Stimulated activated CD4-positive, alpha-beta T cell treated with anti-CD3 and anti-CD28 coated beads, Interleukin-1b, Interleukin-23, amount 100 ng/mL, for 1 hour (primary cell): ENCODE measurements around the gene STARD7.
"Not testable (repeated sequence)": the region's sequence is repeated elsewhere in the genome, so short reads cannot be mapped to it uniquely, and the experiment has no call there.

Experiments used
- DNase-seq, 2 donors: peaks; one replicate each; pipeline ENCODE4 v3.0.0-alpha.2; 2020; ENCODE audit warnings: low read depth in 2 of 2

The STARD7 gene

DNA sequence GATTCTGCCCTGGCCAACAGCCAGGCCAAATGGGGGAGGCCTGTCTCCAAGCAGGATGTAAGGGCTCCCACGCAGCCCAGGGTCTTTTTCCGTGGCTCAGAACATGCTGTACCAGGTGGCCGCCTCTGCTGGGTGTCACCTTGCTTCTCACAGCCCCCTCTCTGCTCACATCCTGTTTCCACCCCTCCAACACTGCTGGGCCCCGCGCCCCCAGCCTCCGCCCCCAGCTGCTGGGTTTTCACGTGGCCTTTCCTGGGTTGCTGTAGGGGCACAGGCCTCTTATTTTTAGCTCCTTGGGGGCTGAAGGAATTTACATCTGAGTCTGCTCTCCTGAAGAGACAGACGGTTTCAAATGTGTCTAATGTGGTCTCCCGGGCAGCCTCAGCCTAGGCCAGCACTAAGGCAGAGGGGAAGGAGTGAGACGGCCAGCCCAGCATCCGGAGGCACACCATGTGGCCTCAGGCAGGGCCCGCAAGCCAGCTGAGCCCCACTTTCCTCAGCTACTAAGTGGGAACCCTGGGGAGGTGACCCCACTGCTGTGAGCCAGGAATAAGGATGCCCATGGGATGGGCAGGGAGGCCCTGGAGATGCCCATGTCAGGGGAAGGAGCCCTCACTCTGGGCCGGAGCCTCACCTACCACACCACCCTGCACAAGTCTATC, 44.7 kb downstream of the STARD7 start:
- DNase-seq: peak in 1 of 2 donors; percentile 76

DNA sequence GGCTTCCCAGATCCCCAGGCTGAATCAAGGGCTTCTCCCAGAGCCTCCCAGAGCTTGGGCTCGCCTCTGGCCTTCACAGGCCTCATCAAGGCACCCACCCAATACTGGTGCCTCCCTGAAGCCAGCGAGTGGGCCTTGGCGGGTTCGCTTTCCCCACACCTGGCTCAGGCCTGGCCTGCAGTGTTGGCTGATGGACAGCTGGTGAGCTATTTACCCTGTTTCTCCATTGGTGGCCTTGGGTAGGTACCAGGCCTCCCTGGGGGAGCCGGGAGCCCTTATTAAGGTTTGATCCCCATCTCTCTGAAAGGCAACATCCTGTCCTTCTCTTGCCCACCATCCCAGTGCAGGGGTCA, 45.2 kb downstream of the STARD7 start:
- no peak for DNase-seq

DNA sequence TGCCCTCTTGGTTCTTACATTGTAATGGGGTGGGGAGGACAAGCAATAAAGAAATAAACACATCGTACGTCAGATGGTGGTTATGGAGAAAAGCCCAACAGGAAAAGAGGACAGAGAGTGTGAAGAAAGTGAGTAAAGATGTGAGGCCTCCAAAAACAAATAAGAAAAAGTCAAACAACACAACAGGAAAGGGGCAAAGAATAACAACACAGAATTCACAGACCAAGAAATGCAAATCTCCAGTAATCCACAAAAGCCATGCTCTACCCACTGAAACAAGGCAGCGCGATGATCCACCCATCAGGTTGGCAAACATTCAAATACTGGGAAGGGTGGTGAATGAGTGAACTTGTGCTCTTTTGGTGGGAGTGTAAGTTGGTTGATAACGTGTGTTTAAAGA, 46.7 kb downstream of the STARD7 start:
- no peak for DNase-seq

DNA sequence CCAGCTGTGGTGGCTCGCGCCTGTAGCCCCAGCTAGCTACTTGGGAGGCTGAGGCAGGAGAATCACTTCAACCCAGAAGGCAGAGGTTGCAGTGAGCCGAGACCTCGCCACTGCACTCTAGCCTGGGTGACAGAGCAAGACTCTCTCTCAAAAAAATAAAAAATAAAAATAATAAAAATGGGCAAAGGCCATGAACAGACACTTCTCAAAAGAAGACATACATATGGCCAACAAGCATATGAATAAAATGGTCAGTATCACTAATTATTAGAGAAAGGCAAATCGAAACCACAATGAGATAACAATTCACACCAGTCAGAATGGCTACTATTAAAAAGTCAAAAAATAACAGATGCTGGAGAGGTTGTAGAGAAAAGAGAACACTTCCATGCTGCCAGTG, 48.3 kb downstream of the STARD7 start:
- not testable (repeated sequence) for DNase-seq

DNA sequence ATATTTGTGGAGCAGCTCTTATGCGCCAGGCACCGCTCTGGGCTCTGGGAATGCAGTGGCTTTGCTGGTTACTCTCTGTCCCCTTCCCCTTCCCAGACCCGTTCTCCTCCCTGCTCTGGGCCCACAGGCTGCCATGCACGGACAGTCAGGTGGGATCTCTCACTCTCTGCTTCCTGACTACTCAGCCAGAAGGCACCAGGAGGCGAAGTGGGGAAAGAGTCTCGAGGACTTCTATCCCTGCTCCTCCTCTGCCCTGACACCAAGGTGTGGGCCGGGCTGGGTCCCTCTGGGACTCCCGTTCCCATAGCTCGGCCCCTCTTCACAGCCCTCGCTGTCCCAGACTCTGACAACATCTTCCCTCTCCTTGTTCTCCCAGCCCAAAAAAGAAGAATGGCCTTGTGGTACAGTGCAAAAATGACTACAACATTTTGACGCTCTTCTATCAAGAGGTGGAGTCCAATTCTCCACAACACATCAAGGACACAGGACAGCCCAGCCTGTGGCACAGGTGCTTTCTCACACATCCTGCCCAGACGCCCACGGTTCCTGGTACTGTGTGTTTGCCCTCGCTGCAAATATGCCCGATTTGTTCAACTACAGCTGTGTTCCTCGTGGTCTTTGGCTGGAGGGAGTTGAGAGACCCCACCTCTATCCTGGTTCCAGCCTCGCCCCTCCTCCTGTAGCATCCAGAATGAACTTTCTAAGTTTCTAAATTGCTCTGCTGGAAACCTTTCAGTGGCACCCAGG, 49.4 kb downstream of the STARD7 start:
- no peak for DNase-seq

DNA sequence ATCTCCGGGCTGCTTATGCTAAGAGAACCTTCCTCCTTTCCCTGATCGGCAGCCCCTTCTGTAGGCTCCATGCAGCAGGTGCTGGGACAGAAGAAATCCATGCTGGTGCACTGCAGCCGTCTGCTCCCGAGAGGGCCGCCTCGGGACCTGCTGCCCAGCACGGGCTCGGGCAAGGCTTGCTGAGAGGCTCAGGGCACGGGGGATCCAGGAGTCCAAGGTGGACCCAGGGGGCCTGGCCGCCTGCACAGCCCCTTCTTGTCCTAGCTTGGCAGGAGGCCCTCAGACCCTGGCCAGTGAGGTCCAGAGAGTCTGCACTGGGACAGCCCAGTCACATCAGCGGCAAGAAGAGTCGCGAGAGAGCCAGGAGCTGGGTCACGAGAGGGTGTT, 50.1 kb downstream of the STARD7 start:
- no peak for DNase-seq

DNA sequence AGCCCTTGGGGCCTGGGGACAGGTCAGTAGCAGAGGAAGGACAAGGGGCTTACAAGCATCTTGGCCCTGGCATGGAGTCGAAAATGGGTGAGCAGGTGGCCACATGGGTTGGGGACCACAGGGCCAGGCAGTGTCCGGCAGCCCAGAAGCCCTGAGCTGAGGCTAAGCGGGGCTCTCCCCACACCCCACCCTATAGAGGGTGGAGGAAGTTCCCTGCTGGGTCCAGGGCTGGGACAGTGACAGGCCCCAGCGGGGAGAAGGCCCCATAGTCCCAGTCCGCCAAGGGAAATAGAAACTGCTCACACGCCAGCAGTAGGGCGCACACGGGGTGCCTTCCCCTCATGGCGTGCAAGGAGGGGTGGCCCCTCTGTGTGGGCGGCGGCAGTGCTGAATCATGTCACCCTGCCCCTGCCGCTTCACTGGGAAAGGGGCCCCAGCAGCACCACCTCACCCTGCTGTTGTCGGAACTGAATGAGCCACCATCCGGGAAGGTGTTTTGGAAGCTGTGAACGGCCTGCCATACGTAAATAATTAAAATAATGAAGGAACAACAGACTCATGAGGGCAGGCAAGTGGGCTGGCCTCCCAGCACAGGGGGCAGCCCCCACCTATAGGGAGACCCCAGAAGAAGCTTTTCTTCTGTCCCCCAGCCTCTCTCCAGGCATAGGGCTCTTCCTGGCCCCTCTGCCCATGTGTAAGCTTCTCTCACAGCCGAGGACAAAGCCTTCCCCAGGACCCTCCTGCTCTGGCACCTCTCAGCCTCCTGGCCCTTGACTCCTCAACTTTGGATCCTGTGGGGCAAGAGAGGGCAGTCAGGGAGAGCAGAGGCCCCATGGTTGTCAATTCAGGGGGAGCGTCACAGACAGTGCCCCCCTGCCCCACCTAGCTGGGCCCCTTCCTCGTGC, 50.7 kb downstream of the STARD7 start:
- peak; percentile 60 to 92 for DNase-seq

DNA sequence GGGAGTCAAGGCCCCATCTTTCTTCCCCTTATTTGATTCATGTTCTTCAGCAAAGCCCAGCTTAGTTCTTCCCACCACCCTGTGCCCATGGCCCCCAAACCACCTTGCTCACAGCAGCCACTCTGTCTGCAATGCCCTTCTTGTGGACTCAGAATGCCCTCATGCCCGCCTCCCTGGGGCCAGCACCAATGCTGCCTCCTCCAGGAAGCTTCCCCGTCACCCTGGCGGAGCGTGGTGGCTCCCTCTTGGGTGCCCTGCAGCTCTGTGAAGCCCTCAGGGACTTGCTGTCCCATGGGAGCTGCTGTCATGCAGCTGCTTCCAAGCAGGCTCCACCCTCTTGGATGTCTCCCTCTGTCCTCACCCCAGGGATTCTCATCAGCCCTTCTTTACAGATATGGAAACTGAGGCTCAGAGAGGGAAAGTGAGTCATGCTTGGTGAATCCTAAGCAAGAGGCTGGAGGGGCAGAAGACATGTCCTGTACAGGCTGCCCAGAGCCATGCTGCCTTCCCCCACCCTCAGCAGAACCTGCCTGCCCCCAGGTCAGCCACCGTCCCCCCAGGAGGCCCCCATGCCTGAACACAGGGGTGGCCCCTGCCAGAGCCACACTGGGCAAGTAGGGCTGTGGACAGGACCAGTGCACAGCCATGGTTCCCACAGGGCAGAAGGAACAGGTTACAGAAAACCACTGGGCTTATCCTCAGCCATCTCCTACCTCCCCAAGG, 51.5 kb downstream of the STARD7 start:
- DNase-seq: no peak

DNA sequence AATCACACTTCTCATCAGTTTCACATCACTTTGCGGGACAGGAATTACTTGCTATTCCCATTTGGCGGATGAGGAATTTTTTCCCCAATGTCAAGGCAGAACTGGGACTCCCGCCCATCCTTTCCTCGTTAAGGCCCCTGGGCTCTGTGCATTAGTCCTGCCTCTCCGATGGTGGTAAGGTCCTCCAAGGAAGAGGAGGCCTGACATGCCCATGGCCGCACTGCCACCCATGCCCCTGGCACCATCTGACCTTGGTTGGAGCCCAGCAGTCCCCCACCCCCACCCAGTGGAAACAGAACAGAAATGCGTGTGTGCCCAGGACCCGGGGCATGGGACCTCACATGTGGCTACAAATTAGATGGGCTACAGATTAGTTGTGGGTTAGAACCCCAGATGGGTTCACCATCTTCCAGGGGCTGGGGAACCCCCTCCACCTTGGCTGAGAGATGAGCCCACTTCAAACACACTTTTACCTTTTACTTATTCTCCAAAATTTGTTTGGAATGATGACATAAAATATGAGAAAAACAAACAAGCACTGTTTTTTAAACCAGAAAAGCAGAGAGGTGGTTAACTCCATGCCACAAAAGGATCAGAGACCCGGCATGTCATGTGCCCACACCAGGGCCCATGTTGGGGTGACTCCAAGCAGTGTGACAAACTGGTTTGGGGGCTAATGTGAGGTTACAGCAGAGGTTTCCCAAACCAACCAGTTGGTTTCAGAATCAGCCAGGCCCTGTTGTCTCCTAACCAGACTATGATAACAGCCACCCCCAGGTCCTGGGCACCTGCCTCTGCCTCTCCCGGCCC, 52.4 kb downstream of the STARD7 start:
- DNase-seq: no peak

DNA sequence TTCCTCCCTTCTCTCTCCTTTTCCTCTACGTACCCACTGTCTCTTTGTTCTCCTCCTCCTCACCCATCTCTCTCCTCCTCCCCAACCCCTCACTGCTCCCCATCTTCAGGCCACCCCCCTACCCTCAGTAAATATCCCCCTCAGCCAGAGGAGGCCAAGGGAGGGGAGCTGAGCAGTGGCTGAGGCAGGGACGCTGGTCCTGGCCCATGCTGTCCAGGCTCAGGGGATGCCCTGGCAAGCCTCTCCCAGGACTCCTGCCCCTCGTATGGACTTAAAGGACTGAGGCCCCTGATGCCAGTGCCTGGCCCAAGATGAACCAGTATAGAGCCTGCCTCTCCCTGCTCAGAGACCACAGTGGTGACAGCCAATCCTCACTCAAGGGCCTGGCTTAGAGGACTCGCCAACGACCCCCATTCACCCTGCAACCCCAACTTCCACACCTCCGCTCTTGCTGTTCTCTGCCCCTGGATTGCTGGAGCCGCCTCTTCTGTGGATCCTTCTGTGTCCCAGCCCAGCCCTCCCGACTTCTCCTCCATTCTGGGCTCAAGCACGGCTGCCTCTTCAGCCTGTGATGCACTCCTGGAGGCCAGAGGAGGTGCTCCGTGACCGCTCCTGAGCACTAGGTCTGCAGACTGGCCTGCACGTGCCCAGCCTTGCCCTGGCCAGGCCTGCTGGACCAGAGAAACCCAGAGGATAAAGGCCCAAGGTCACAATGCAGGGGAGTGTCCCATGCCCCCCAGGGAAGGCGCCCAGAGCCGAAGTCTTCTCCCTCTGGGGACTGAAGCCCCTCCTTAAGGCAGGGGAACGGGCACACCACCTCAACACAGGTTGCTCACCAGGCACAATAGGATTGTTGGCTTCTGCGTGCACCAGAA, 53.9 kb downstream of the STARD7 start:
- DNase-seq: no peak

DNA sequence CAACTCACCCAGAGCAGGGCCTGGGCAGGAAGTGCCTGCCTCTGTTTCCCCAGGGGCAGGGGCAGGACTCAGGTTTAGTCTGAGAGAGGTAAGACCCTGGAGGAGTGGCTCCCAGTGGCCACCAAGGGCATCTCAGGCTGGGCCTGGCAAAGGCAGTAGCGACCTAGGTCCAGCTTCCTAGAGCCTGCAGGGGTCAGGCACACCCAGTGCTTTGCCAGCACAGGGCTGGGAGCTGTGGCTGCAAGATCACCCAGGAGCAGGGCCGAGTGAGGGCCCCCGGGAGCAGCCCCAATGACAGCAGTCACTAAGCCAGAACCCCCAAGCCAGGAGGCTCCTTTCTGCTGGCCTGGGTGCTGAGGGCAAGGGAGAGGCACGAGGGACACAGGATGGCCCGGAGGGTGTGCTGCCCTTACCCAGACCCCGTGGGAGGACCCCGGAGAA, 54.6 kb downstream of the STARD7 start:
- DNase-seq: no peak

DNA sequence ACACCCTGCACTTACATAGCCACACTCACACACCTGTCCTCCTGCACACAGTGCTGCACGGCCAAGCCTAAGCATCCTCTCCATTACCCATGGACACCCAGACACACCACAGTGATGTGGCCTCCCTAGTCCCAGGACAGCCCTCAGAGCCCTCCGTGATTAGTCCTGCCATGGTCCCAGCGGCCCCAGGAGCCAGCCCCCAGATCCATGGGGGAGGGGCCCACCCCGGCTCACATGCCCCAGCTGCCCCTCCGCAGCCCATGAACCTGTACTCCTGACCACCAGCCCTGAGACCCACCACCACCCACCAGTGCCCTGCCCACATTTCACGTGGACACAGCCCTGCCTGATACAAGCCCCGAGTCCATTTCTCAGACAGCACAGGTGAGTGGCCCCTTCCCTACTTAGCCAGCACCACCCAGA, 55.3 kb downstream of the STARD7 start:
- no peak for DNase-seq

DNA sequence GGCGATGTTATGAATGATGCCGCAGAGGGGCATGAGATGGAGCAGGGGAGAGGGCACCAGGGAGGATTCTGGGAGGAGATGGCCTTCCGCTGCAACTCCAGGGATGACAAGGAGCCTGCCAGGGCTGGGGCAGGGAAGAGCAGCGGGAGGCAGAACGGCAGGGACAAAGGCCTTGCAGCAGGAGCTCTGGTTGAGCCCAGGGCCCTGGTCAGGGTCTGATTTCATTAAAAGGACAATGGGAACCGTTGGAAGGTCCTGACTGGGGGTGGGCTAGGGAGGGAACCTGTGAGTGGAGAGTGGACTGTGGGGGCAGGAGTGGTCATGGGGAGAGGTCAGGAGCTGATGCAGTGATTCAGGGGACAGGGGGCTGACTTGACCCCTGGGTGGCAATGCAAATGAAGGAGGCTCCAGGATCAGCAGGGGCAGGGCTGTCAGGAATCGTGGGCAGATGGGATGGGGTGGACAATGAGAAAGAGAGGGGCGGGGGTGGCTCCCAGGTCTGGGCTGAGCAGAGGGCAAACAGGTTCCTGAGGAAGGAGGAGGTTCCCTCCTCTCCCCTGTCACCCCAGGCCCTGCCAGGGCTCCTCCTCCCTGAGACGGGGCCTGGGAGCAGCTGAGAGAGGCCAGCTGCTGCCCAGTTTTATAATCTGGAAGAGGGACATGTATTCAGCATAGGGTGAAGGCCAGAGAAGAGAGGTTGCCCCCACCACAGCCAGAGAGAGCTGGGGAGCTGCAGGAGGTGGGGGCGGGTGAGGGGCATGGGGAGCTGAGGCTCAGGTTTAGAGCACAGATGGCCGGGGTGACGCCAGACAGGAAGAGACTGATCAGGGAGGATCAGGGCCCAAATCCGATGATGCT, 56.1 kb downstream of the STARD7 start:
- DNase-seq: no peak

DNA sequence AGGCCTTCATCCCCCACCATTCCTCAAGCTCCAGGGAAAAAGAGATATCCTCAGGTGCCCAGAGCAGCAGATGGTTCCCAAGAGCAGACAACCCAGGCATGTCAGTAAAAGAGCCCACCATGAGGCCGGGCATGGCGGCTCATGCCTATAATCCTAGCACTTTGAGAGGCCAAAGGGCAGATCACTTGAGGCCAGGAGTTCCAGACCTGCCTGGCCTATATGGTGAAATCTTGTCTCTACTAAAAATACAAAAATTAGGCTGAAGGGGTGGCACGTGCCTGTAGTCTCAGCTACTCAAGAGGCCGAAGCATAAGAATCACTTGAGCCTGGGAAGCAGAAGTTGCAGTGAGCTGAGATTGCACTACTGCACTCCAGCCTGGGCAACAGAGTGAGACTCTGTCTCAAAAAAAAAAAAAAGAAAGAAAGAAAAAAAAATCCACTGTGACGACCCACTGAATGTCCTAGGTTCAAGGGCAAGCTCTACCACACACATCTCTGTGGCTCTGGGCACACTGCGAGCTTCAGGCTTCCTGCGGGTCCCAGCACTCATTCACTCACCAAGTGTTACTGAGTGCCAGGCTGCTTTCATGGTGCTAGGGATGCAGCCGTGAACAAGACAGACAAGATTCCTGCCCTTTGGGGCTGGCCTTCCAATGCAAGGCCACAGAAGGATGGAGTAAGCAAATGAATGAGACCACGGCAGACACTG, 56.9 kb downstream of the STARD7 start:
- no peak for DNase-seq

DNA sequence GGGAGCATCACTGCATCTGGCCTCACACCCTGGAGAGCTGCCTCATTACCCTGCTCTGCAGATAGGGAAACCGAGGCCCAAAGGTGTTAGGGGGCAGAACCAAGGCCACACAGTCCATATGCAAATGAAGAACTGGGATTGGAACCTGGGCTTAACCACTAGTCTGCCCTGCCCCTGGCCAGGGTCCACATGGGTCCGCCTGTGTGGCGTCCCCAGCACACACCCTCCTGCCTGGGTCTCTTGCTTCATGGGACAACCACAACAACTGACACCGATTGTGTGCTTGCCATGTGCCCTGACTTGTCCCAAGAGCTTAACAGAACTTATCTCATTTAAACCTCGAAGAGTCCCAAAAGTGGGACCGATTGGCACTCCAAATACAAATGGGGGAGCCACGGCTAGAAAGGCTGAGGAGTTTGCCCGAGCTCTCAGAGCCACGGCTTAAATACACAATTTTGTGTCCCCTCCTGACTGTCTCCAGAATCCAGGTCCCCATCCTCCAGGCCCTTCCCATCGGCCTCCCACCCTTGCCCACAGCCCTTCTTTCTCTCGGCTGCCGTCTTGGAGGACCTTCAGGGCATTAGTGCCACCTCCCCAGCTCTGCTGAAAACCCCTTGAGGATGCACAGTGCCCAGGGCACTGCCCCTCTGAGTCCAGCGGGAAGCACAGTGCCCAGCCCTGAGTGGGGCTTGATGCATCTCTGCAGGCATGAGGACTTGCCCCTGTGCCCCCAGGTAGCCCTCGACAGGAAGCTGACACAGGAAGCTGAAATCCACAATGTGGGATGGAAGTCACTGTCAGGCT, 57.6 kb downstream of the STARD7 start:
- no peak for DNase-seq

DNA sequence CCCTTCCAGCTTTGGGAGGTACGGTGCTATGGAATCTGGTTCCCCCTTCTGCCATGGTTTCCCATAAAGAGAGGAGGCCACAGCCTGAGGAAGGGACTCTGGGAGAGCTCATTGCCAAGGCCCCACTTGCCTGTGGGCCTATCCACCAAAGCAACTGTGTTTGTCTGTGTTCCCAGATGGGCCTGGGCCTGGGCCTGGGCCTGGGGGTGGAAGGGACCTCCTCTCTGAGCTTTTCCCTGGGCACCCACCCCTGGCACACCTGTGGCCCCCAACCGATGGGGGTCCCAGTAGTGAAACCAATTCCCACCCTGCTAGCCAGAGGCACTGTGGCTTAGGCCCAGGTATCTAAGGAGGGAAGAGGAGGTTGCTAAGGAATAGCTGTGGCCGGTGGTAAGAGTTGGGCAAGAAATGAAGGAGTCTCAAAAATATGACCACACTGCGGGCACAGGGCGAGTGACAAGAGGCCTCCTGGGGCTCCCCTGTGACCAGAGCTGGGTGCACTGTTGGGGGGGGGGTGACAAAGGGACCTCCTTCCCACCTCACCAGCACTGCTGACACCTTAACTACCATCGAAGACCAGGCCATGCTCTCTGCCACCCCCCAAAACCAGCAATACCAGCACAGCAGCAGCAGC, 58.5 kb downstream of the STARD7 start:
- no peak for DNase-seq
